GM19468 (cell line): ENCODE results near the gene S100A16.
"Not testable (repeated sequence)": the region's sequence is repeated elsewhere in the genome, so short reads cannot be mapped to it uniquely, and the experiment has no call there.

Experiments used
- ATAC-seq: cut with Tn5 transposase; IDR thresholded peaks from one replicate; pipeline ENCODE4 v1.9.1; 2021; ENCODE audit warnings: mild to moderate bottlenecking, moderate library complexity, moderate number of reproducible peaks; ENCODE audit not compliant: unreplicated experiment; ENCODE audit errors: extremely low read depth

Gene S100A16

GRCh38 chr1:153612755-153613331 is at the start of gene S100A16:
S100A16 (minus strand) TSS chr1:153613137; CDS start chr1:153608151, 4,986 bp downstream.
- no peak for ATAC-seq

DNA sequence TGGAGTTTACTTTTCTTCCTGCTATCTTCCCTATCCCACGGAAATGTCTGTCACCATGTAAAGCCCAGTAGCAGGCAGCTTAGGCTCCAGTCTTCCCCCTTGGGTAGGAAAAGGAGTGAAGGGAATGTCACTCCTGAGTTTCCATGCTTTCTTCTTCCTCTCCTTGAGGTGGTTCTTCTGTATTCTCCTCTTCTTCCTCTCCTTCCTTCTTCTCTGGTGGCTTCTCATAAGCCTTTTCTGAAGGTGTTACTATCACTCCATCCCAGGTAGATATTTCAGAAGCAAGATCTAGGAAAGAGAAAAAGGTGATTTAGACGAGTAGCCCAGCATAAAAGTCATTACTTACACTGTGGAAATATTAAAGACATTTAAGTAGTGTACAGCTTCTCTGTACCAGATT is 49.3 kb upstream of the S100A16 start:
- ATAC-seq: no peak

DNA sequence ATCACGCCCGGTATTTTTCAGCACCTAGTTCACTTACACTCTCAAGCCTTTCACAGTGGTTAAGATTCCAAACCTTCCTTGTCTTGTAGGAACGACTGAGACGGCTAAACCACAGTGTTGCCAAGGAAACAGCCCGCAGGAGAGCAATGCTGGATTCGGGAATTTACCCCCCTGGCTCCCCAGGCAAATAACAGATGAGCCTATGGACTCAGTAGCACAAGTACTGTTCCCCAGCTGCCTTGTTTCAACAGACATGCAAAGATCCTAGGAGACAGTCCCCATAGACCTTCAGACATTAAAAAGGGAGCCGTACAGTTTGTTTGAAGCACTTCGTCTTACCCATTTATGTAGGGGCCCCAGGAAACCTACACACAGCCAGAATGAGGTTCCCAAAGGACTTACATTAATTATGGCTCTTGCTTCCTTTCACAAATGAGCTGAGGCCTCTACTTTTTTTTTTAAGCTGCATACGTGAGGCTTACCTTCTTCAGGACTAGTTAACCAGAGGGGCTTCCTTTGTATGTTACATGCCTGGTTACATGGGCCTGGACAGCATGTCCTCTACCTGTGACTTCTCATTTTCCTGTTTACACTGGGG is 48.3 kb upstream of the S100A16 start:
- ATAC-seq: no peak

DNA sequence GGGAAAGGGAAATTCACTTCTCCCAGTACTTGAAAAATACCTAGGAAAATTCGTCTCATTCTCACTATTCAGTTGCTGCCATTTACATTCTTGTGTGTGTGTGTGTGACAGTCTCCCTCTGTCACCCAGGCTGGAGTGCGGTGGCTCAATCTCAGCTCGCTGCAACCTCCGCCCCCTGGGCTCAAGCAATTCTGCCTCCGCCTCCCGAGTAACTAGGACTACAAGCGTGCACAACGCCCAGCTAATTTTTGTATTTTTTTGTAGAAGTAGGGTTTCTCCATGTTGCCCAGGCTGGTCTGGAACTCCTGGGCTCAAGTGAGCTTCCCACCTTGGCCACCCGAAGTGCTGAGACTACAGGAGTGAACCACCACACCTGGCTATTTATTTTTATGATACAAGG is 46.7 kb upstream of the S100A16 start:
- no peak for ATAC-seq

DNA sequence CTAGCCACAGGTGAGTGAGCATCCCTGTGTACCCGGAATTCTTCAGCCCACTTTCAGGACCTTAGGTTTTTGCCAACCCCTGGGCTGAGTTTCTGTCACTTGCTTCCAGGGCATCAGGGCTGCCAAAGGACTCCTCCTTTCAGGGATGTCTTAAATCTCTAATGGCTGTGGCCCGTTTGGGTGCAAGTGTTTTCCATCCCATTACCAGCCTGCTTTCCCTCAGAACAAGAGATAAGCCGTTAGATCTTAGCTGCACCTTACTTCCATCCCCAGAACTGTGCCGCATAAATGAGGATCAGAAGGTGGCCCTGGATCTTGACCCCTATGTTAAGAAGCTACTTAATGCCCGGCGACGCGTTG is 46.2 kb upstream of the S100A16 start:
- ATAC-seq: no peak

DNA sequence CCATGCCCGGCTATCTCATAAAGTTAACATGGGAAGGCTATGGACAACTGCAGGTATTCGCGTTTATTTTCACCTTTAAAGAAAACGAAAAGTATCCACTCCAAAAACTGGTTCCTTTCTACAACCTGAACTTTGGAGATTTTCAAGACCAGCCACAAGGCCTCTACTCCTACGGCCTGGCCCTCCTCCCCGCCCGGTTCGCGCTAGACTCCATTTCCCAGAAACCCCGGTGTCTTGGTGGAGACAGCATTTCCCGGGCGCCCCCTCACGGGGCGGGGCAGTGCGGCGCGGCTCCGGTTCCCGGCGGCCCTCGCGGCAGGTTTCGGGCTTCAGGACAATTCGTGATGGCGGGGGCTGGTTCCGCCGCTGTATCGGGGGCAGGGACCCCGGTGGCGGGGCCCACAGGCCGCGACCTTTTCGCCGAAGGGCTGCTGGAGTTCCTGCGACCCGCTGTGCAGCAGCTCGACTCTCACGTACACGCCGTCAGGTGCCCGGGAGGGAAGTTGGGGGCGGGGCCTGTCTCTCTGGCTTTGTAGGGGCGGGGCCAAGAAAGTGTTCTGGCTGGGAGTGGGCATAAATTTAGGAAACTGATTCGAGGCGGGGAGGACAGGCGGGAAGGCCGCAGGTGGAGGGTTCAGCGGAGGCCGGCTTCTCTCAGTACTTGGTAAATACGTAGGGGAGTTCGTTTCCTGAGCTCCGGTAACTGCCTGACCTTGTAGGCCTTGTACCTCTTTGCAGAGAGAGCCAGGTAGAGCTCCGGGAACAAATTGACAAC is 45.6 kb upstream of the S100A16 start, which contains the start of gene SNAPIN:
SNAPIN (plus strand) TSS at position 304 of the 775 bp plus-strand sequence; CDS start at position 345, 41 bp downstream.
- ATAC-seq: peak; percentile 83

DNA sequence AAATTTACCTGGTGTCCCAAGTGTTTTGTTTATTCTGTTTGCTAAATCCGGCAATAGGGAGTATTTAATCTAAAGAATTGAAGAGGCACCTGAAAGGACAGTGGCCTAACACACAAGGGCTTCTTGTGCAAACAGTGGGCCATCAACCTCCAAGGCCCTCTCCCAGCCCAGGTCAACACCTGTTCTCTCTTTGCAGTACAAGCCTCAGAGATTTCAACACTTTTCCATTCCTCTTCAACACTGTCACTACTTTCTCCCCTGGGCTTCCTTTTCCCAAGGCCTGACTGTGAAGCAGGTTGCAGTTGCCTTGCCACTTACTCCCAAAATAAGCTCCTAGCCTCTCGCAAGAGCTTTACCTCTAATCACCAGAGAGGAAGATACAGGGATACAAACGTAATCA is 42.4 kb upstream of the S100A16 start:
- no peak for ATAC-seq

- ATAC-seq: no peak
Observed at GRCh38 chr1:153652805-153653500, 40.0 kb upstream of the S100A16 start.

DNA sequence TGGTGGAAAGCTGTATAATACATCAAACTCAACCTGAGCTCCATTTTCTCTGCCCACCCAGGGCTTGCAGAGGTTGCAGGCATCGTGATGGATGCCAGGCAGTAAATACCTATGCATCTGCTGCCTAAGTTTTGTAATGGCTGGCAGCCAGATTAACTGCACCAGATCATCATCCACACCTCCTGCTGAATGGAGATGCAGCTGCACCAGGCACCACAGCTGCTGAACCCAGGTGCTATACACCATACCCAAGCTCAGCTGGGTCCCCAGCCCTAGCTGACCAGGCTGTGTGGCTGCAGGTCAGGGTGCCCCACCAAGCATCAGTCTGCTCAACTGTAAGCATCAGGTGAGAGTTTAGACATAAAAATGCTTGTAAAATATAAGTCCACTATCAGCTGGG is 38.8 kb upstream of the S100A16 start:
- no peak for ATAC-seq

- ATAC-seq: no peak
Observed at GRCh38 chr1:153649863-153650235, 36.9 kb upstream of the S100A16 start.

DNA sequence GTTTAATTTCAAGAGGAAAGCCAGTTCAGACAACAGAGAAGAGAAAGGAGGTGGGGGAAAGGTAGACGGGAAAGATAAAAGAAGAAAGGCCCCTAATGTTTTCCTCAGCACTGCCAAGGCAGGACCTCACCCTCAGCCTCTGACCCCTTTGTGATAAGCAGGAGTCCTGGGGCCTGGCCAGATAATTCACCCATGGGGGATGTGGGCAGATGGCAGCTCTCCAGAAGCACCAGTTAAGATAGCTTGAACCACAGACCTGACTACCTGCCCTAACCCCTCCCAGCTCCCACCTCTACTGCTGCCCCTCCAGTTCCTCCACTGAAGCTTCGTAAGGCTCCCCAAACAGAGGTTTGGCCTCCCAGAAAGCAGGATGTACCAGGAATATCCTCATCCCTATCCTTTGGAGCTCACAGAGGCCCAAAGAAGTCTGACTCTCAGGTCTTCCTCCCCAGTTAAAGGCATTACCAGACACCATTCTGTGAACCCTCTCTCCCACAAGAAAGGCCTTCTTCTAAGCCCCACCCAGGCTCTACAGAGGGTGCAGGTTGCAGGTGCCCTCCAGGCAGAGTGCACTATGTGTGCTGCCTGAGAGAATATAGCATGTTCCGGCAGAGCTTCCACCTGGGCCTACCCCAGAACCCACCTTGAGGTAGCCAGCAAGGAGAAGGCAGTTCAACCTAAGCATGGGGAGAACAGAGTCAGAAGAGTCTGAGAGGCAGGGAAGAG is 36.4 kb upstream of the S100A16 start:
- no peak for ATAC-seq

- no peak for ATAC-seq
Observed at GRCh38 chr1:153648000-153648643, 35.2 kb upstream of the S100A16 start.

- no peak for ATAC-seq
Observed at GRCh38 chr1:153647346-153647714, 34.4 kb upstream of the S100A16 start.

DNA sequence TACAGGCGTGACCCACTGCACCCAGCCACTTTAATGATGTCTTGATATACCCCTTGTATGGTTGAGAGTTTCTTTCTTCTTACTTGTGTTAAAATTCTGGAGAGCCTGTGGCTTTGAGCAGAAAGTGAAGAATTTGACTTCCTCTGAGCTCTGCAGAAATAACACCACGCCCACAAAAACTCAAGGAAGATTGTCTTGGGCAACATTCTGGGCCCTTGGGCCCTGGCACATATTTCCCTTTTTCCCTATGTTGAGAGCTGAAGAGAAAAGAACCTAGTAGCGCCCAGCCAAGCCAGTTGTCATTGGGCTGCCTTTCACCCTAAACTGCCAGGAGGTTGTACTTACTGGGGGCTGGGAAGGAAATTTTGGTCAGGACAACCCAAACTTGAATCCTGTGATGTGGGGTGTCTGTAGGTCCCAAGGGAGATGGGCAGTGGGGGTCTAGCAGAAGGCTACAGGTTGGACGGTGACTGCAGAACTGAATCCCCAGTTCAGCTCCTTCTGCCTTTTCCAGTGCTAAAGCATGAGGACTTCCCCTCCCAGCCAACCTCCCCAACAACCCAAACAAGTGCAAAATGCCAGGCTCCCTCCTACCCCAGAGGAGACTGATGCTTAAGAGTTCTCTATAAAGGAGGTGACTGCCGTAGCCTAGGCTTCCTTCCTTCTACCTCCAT is 33.9 kb upstream of the S100A16 start:
- no peak for ATAC-seq

- no peak for ATAC-seq
Observed at GRCh38 chr1:153643816-153644215, 30.9 kb upstream of the S100A16 start.

GRCh38 chr1:153643100-153643499 is 30.2 kb upstream of the S100A16 start:
- no peak for ATAC-seq

DNA sequence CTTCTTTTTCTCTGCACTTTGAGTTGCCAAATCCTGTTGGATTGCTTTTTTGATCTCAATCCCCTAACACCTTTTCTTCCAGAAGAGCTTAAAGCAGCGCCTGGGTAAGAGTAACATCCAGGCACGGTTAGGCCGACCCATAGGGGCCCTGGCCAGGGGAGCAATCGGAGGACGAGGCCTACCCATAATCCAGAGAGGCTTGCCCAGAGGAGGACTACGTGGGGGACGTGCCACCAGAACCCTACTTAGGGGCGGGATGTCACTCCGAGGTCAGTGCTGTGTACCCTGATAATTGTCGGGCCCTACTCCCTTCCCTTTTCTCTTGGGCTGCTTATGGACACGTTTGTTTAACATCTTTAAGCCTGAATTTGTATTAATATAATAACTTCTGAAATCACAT is 29.2 kb upstream of the S100A16 start:
- ATAC-seq: no peak

GRCh38 chr1:153640861-153641260 is 27.9 kb upstream of the S100A16 start:
- no peak for ATAC-seq

- ATAC-seq: not testable (repeated sequence)
Observed at GRCh38 chr1:153640213-153640612, 27.3 kb upstream of the S100A16 start.
